OCI-LY7 (cell line): Measurements from ENCODE around the gene KIF22.

ENCODE experiments used
- CTCF ChIP-seq: fragments of 200-600 bp; sonication (generic); conservative IDR thresholded peaks from 2 replicates; pipeline ENCODE4 v1.5.1; 2014; ENCODE audit warnings: mild to moderate bottlenecking, antibody characterized with exemption, low read length, moderate library complexity, mixed read lengths
- EZH2phosphoT487 ChIP-seq: fragments of 200-600 bp; sonication (generic); IDR thresholded peaks from 2 replicates; pipeline ENCODE4 v1.6.1; 2018; ENCODE audit warnings: low read depth, borderline replicate concordance, mild to moderate bottlenecking, mixed run types, antibody characterized with exemption, low read length, moderate library complexity, mixed read lengths

DNA sequence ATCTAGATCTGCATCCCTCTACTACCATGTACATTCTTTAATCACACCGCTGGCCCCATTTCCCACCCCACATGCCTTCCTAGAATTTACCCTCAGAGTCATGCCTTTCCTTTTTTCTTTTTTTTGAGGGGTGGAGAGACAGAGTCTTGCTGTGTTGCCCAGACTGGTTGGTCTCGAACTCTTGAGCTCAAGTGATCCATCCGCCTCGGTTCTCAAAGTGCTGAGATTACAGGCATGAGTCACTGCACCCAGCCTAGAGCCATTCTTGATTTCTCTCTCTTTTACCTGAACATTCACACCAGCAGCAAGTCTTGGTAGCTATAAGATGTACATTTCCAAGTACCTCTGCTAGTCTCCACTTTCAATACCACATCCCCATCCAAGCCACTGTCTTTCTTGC is 27.5 kb downstream of the KIF22 start:
- TF ChIP-seq CTCF (no peak), EZH2phosphoT487 (no peak)
